GM21526 (cell line): ENCODE measurements around the gene MDGA2.
"Not testable (repeated sequence)": the region's sequence is repeated elsewhere in the genome, so short reads cannot be mapped to it uniquely, and the experiment has no call there.

ENCODE experiments used
- ATAC-seq: cut with Tn5 transposase; IDR thresholded peaks from one replicate; pipeline ENCODE4 v1.9.1; 2021; ENCODE audit warnings: moderate library complexity; ENCODE audit not compliant: unreplicated experiment, low FRiP score

MDGA2 gene

DNA sequence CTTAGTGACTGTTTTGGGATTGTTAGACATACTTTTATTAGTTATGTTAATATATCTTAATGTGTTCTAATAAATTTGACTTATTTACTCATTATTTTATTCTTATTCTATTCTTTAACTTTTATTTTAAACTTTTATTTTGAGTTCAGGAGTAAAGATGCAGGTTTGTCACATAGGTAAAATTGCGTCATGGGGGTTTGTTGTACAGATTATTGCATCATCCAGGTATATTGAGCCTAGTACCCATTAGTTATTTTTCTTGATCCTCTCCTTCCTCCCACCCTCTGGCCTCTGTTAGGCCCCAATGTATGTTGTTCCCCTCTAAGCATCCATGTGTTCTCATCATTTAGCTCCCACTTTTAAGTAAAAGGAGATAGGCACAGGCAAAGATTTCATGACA, 495.5 kb downstream of the MDGA2 start:
- no peak for ATAC-seq

DNA sequence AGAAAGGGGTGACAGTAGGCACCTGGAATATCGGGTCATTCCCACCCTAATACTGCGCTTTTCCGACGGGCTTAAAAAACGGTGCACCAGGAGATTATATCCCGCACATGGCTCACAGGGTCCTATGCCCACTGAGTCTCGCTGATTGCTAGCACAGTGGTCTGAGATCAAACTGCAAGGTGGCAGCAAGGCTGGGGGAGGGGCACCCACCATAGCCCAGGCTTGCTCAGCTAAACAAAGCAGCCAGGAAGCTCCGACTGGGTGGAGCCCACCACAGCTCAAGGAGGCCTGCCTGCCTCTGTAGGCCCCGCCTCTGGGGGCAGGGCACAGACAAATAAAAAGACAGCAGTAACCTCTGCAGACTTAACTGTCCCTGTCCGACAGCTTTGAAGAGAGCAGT, 503.5 kb downstream of the MDGA2 start:
- not testable (repeated sequence) for ATAC-seq

DNA sequence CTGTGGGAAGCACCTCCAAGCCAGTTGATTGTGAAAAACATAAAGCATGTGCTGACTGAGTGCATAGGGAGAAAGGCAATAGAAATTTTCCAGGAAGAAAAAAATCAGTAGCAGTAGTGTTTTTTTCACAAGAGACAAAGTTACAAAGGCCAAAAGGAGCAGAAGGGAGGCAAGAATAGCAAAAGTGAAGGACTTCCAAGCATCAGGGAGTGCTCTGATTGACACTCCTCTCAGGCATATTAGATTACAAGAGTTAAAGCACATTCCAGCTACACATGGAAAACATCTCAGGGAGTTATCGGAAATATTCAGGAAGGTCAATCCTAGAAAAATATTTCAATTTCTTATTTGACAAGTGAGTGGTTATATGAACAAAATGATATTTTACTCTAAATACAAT, 508.0 kb downstream of the MDGA2 start:
- ATAC-seq: no peak

DNA sequence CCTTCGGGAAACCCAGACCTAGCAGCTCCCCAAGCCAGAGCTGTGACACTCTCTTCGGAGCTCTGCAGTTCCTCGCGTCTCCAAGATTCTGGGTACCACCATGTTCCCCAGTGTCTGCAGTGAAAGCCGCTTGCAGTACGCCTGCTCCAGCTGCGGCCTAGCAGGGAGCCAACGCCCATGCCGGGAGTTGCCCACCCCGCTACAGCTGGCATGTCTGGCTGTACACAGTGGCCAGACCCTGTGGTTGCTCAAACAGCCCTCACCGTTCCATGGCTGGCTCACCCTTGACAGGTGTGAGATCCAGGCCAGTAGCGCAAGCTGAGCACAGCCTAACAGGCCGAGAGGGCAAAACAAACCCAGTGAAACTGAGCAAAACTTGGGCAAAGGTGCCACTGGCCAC, 520.0 kb downstream of the MDGA2 start:
- ATAC-seq: no peak

DNA sequence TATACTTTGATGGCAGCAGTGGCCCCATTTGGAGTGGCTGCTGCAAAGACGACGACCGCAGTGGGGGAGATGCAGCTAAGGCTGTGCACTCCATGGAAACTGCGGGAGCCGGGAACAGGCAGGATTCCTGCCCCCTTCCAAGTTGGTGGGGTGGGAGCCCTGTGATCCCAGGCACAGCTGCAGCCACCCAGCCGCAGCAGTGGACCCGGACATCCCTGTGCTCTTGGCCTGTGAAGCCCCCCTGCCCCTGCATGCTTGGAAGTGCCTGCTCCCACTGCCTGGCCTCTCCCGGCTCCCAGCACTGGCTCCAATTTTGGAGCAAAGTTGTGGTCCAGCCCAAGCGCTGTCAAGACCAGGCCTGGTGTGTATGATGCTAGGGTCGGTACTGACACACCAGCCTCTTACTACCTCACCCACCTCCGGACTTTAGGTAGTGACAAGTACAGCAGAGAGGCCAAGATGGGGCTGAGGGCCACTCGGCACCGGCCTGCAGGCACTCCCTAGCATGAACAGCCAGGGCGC, 521.1 kb downstream of the MDGA2 start:
- no peak for ATAC-seq

DNA sequence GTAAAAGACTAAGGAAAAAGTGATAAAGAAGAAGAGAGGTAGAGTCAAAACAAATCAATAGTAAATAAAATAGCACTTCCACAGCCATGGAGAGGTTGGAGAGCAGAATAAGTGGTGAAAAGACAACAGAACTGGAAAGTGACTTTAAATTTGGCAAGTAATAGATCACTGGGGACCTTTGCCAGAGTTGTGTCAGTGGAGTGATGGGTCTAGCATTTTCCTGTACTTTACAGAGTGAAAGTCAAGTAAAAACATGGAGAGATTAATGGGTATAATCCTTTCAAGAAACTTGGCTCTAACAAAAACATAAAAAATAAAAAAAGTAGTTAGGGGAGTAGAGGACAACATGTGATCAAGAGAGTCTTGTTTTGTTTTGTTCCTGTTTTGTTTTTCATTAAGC, 521.7 kb downstream of the MDGA2 start:
- ATAC-seq: no peak

DNA sequence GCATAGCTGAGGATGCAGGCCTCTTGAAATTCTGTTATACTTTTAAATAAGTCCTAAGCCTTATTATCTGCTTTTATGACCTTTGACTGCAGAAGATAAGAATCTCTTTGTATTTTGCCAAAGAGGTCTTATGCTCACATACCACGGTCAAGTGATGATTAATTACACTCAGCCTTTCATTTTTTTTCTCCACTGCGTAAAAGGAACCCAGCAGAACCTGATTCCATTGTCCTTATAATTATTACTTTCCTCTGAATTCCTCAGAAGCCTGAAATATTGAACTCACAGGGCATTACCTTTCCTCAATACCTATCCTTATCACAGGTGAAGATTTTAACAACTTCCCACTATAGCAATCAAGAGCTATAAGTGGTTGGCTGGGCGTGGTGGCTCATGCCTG, 525.1 kb downstream of the MDGA2 start:
- ATAC-seq: no peak

DNA sequence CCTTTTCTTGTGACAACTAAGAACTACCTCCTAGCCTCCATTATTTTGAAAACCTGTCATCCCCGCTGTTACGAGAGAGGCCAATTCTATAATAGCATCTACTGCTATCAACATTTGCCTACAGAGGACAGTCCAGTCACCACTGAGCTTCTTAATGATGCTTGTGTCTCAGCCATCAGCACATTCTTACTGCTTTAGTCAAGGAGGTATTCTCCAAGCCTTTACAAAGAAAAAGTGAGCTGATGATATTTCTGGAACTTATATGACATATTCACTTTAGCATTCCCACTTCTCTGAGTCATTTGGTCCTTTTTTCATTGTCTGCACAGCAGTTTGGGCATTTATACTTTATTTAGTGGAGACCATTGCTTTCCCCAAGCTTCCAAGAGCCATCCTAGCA, 526.1 kb downstream of the MDGA2 start:
- ATAC-seq: no peak

DNA sequence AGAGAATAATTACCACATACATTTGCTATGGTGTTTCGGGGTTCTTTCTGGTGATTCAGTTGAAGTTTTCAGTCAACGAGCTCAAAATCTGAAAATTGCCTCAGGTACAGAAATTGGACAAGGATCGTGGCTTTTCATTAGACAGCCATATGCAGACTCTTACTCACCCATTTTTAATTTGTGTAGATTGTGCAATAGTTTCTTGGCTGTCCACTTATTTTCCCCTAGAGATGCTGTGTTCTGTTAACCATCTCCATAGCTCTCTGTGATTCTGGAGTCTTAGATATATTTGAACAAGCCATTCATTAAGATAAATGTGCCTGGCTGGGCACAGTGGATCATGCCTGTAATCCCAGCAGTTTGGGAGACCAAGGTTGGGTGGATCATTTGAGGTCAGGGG, 526.7 kb downstream of the MDGA2 start:
- no peak for ATAC-seq

DNA sequence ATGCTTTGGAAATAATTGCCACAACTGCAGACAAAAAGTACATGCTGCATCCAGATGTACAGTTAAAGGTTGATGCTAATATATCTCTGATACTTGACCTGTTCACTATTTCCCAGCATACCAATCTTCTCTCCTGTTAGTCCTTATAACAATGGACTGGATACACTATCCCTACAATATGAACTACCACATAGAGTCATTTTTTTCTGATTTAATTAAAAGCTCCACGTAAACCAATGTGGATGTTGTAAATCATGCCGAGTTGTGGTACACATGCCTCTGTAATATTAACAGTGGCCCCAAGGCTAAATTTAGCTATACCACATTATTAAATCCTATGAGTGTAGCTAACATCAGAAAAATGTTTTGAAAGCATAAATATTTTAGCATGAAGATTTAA, 554.8 kb downstream of the MDGA2 start:
- ATAC-seq: no peak

DNA sequence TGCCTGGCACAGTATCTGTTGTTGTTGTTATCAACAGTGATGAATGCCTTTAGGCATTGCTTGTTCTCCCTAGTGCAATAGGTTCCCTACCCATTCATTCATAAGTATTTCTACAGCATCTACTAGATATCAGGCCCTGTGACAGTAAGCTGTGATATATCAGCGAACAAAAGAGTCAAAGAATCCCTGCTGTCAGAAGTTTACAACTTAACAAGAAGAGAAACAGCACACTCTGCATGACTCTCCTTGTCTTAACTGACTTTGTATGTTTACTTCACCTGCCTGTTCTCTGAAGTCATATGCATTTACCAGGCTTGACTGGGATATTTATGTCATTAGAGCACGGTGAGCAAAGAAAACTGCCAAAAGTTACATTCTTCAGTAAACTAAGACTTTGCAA, 571.6 kb downstream of the MDGA2 start:
- no peak for ATAC-seq

DNA sequence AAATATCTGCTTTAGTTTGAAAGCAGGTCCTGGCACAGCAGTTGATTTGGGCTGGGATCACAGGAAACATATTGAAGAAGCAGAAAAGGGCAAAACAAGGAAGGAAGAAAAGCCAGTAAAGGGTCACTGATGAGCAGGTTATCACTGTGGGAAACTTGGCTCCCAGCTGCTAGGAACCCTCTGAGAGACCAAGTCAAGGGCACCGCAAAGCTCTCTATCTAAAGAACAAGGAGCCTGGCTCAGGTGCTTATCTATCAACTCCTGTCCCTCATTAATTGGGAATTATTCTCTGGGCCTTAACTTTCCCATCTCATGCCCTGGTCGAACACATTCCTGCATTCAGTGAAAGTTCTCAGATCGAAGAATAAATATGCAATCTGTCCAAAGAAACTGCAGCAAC, 572.9 kb downstream of the MDGA2 start:
- ATAC-seq: no peak

DNA sequence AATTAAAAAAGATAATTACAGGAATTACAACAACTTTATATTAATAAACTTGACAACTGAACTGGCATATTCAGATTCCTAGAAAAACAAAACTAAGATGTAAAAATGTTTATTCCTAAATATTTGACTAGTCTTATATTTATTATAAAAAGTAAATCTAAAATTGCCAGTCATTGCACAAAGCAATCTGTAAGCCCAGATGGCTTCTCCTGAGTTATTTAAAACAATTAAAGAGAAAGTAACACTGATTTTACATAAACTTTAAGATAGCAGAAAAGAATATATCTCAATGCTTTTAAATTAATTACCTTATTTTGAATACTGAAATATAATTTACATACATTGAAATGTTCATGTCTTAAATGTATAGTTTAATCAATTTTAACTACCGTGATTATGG, 589.7 kb downstream of the MDGA2 start:
- ATAC-seq: no peak

DNA sequence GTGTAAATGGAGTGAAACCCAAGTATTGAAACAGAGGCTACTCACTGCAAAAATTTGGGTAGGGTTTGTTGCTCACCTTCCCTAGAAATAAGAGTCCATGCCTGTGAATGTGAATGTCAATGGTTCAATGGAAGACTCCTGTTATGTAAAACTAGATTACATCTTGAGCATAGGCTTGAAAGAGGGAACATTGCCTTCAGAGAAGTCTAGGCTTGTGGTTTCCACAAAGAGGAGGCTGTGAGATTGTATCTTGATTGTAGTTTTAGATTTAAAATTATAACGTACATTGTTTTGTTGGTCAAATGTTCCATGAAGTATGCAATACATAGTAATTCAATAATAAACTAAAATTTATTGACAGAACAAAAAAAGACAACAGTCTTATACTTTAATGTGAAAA, 610.1 kb downstream of the MDGA2 start:
- ATAC-seq: no peak

DNA sequence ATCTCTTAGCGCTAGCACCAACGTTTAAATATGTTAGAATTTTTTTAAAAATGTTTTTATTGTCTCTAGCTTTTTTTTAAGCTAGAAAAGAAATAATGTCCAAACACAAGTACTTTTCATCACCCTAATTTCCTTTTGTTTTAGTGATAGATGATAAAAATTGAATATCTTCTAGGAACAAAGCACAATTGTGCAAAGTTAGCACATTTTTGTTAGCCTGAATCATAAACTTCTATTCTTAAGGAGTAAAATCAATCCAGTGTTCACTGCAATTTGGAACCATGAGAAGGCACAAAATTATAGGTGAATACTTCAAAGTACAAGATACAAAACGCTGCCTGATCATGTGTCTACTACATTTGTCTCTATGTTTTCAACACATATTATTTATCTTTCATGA, 615.4 kb downstream of the MDGA2 start:
- no peak for ATAC-seq

DNA sequence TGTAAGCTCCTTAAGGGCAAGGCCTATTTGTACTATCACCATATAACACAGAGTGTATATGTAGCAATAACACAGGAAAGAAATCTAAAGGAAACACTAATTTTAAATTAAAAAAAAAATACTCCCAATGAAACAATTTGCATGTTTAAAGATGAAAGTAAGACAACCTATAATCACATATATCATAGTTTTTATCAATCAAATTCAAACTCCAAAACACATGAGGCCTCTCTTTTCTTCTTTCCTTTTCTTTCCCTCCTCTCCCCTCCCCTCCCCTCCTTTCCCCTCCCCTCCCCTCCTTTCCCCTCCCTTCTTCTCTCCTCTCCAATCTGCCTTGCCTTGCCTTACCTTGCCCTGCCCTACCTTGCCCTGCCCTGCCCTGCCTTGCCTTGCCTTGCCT, 618.0 kb downstream of the MDGA2 start:
- no peak for ATAC-seq

DNA sequence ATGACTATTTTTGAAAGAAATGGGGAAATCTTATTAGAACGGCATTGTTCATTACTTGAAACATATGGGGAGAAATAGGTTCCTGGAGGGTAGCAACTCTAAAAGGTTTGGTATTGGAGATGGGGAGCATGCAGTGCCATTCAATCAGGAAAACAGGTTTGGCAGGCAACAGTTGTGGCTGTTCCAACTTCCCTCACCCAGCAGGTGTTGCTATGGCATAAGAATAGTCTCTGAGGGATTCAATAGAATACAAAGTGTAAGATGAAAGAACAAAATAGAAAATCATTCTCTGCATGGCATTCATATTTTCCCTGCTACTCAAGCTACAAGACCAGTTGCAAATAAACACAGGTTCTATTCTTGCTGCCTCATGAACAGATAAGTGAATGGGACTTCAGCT, 630.6 kb downstream of the MDGA2 start:
- no peak for ATAC-seq

DNA sequence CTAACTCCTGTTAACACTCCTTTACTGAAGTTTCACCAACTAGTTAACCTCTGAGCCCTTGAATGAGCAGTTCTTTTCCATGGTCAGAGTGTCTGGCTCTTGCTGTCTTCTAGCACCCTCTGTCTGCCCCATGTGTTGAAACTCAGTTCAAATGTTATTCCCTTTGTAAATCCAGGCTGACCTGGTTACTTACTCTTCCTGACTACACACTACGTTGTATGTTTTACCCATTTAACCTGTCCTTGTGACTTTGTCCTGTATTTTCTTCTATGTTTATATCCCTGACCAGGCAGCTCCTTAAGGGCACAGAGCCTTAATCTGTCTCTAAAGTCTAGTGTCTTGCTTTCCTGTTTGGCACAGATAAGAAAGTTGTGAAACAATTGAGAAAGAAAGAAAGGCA, 634.9 kb downstream of the MDGA2 start:
- no peak for ATAC-seq

DNA sequence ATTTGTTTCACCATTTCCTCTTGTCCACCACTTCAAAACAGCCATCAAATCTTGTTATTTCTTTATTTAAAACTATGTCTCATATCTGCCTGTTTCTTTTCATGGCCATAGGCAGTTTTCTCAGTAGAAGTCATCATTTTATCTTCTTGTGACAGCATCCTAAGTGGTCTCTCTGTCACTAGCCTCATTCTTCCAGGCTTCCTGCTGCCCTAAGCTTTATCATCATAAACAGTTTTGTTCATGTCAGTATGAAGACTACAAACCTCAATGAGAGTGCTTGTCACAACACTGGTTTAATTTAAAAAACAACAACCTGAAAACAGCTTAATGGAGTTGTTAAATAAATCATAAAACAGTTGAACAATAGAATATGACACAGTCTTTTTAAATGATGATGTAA, 636.1 kb downstream of the MDGA2 start:
- ATAC-seq: no peak

DNA sequence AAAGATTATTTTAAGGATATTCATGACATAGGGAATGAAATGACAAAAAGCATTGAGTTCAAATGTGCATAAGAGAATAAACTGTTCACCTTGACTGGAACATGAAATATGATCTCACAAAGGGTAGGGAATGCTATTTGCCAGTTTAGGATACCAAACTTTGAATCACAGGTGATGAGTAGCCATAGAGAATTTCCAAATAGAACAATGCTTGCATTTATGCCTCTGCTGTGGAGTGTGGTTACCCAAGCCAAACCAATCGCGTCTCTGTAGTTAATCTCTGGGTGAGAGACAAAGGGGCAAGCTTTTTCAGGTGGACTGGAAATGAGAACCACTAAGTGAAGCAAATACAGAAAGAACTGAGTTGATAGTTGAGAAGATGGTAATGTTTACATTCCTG, 652.7 kb downstream of the MDGA2 start:
- ATAC-seq: no peak

DNA sequence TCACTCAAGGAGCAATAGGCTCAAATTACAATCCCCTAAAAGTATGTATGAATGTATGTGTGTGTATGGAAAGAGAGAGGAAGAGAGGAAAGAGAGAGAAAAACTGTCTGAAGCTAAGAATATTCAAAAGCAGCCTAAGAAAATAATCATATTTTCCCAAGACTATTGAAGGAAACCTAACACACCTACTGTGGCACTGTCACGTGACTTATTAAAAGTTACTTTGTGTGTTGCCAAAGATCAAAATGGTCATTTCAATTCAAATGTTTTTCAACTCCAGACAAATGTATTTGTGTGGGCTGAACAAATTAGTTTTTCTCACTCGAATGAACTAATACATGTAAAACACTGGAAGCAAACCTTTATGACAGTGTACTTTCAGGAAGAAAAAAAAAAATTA, 654.9 kb downstream of the MDGA2 start:
- no peak for ATAC-seq

DNA sequence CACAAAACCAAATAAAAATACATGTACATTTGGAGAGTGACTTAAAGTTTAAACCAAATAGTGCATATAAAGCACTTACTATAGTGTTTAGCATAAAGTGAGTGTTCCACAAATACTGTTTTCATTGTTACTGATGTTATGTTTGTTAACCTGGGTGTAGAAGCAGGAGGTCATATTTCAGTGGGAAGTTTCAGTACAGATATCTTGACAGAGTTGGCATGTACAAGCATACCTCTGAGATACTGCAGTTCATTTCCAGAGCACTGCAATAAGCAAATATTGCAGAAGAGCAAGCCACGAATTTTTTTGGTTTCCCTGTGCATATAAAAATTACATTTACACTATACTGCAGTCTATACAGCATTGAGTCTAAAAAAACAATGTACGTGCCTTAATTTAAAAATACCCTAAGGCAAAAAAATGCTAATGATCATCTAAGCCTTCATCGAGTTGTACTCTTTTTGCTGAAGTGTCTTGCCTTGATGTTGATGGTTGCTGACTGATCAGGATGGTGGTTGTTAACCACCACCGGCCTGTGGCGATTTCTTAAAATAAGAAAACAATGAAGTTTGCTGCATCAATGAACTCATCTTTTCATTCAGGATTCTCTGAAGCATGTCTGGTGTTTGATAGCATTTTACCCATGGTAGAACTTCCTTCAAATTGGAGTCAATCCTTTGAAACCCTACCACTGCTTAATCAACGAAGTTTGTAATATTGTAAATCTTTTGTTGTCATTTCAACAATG, 662.7 kb downstream of the MDGA2 start:
- no peak for ATAC-seq

DNA sequence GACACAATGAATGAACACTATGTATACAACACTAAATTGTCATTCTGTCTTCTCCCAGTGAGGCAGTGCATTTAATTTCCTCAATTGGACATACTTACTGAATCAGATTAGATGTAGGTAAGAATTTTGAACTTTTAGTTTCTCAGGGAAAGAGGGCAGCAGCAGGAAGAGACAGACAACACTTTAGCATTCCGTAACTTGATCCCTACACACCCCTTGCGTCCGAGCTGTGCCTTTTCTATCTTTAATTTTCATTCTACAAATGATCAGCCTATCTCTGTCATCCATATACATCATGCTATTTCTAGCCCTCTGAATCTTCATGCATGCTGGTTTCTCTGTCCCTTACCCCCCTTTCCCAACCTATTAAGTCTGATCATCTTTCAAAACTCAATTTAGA, 665.8 kb downstream of the MDGA2 start:
- ATAC-seq: no peak
